Fibroblast of the aortic adventitia (primary cell): ENCODE results near the gene ABAT. TPM values are rescaled to one million over a fixed set of nuclear protein-coding genes. Genes with fewer than 3 reads are reported as not detected.

Experiments
- DNase-seq: peaks from one replicate; pipeline ENCODE4 v3.0.0-alpha.2; 2010; ENCODE audit warnings: low read depth
- H3K4me3 ChIP-seq: 2 replicates; pipeline ENCODE4 v1.5.1; 2011; ENCODE audit warnings: low read depth, mild to moderate bottlenecking, control low read depth, low read length, moderate library complexity
- total RNA-seq: library from RNA; depleted of rRNA; stranded (reverse); fragments of >200 nt; gene quantifications from 2 replicates; pipeline ENCODE4 v1.2.3, GENCODE V29; 2012; ENCODE audit warnings: low replicate concordance
- TF ChIP-seq, protein P1 (sequence below): IDR thresholded peaks from 2 replicates; pipeline ENCODE4 v1.5.1; 2011; ENCODE audit warnings: mild to moderate bottlenecking, low read length, control low read depth, inconsistent platforms; ENCODE audit not compliant: insufficient read depth

ABAT gene
- total RNA-seq, 1 donor = 1.4 TPM

- H3K4me3 ChIP-seq = no peak overlapping the region
- no peak for DNase-seq
- TF ChIP-seq, protein P1, sequence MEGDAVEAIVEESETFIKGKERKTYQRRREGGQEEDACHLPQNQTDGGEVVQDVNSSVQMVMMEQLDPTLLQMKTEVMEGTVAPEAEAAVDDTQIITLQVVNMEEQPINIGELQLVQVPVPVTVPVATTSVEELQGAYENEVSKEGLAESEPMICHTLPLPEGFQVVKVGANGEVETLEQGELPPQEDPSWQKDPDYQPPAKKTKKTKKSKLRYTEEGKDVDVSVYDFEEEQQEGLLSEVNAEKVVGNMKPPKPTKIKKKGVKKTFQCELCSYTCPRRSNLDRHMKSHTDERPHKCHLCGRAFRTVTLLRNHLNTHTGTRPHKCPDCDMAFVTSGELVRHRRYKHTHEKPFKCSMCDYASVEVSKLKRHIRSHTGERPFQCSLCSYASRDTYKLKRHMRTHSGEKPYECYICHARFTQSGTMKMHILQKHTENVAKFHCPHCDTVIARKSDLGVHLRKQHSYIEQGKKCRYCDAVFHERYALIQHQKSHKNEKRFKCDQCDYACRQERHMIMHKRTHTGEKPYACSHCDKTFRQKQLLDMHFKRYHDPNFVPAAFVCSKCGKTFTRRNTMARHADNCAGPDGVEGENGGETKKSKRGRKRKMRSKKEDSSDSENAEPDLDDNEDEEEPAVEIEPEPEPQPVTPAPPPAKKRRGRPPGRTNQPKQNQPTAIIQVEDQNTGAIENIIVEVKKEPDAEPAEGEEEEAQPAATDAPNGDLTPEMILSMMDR = no peak
These were observed 134.4 kb downstream of the ABAT start for GRCh38 chr16:8808613-8809353.

GRCh38 chr16:8812162-8812843 lies 137.9 kb downstream of the ABAT start:
- no peak overlapping the region for H3K4me3 ChIP-seq
- no peak for DNase-seq
- TF ChIP-seq, protein P1 = no peak

DNA sequence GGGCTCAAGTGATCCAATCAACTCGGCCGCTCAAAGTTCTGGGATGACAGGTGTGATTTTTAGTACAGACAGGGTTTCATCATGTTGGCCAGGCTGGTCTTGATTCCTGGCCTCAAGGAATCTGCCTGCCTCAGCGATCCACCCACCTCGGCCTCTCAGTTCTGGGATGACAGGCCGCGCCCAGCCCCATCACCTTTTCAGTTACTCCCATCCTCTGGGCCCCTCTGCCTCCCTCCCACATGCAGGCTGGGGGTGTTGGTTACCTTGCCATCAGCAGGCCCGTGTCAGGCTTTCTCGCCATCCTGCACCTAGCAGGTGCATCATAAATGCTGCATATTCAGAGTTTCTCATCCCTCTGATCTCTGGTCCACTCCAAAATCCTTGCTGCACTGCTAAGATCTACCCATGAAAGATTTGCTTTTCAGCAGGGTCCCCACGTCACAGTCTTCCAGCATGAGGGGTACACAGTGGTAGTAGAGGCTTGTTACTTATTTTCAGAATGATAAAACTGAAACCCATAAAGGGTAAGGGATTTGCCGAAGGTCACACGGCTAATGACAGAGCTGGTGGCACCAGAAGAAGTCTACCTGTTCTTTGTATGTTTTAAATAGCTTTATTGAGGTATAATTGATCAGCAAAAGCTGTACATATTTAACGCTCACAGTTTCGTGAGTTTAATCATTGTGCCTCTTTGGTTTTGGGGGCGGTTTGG lies 139.8 kb downstream of the ABAT start:
- H3K4me3 ChIP-seq = no peak overlapping the region
- DNase-seq = no peak
- TF ChIP-seq, protein P1 = no peak

- TF ChIP-seq, protein P1 = no peak
- no peak overlapping the region for H3K4me3 ChIP-seq
- no peak for DNase-seq
These were observed 142.7 kb downstream of the ABAT start for GRCh38 chr16:8816967-8817655.

DNA sequence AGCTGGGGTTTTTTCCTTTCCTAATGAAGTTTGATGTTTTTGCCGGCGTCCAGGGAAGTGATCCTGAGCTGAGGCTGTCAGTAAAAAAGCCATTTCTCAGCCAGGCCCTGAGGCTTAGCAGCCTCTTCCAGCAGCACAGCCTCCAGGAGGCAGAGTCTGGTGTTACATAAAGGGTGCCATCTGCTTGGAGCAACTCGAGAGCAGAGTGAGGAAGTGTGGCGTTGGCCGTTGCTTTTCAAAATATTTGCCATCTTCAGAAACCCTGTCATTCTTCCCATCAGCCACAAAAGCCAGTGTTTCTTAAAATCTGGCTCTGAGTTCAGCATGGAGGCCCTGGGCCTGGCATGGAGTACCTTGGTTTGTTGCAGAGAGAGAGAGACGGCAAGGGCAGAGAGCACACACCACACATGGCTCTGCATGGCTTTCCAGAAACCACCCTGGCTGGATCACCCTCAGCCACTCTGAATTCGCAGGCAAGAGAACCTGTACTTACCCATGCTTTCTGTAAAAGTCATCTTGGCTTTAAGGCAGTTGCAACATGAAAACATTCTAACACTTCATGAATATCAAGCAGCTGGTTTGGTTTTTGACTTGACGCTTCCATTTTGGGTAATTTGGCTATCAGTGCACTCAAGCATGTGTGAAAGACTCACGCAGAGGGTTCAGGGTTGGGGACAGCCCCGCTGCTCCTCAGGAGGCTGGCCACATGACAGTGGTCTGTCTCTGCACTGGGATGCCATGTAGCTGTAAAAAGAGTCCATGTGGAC lies 144.3 kb downstream of the ABAT start:
- TF ChIP-seq, protein P1 = no peak
- no peak for DNase-seq
- H3K4me3 ChIP-seq = no peak overlapping the region
